H1 (cell line): ENCODE measurements around the gene GLT8D1.

Experiments used
- CHD2 ChIP-seq: IDR thresholded peaks from 2 replicates; pipeline ENCODE4 v1.6.1; 2012; ENCODE audit warnings: low read length, improper control_type of control experiment
- CTCF ChIP-seq, 3 experiments: IDR thresholded peaks; 1 replicate in 2 of 3; 2 replicates in 1 of 3; pipeline versions ENCODE4 v1.5.1 to v1.6.1; 2011; ENCODE audit warnings: low read length in 3 of 3, mild to moderate bottlenecking in 3 of 3, inconsistent platforms in 2 of 3, low read depth in 1 of 3, moderate library complexity in 1 of 3; ENCODE audit not compliant: insufficient read depth in 1 of 3; ENCODE audit errors: control extremely low read depth in 1 of 3
- E2F6 ChIP-seq: IDR thresholded peaks from 2 replicates; pipeline ENCODE4 v1.6.1; 2012; ENCODE audit warnings: inconsistent platforms
- EZH2 ChIP-seq: fragments of 200-600 bp; sonication (generic); IDR thresholded peaks from 2 replicates; pipeline ENCODE4 v1.7.1; 2012; ENCODE audit warnings: low read depth, mild to moderate bottlenecking, moderate library complexity, low read length, inconsistent platforms; ENCODE audit not compliant: severe bottlenecking
- GTF2F1 ChIP-seq: IDR thresholded peaks from 2 replicates; pipeline ENCODE4 v1.6.1; 2012; ENCODE audit warnings: low read depth, low read length, improper control_type of control experiment, borderline replicate concordance
- HDAC6 ChIP-seq: IDR thresholded peaks from one replicate; pipeline ENCODE4 v1.7.1; 2012; ENCODE audit warnings: low read depth, mild to moderate bottlenecking, inconsistent platforms, low read length, moderate library complexity
- POLR2A ChIP-seq, 2 experiments: IDR thresholded peaks; 1 replicate in 1 of 2; 2 replicates in 1 of 2; pipeline ENCODE4 v1.6.1; 2011; ENCODE audit warnings: low read depth in 2 of 2, low read length in 2 of 2, mild to moderate bottlenecking in 2 of 2; ENCODE audit errors: control extremely low read depth in 1 of 2
- POLR2AphosphoS5 ChIP-seq: IDR thresholded peaks from 2 replicates; pipeline ENCODE4 v1.6.1; 2011; ENCODE audit warnings: low read depth, low read length
- RAD21 ChIP-seq, 2 experiments: IDR thresholded peaks in 1 of 2; conservative IDR thresholded peaks in 1 of 2; 2 replicates each; pipeline ENCODE4 v1.6.1; 2011; ENCODE audit warnings: low read depth in 2 of 2, low read length in 2 of 2, improper control_type of control experiment in 1 of 2, inconsistent platforms in 1 of 2, mild to moderate bottlenecking in 1 of 2, moderate library complexity in 1 of 2
- RBBP5 ChIP-seq: IDR thresholded peaks from 2 replicates; pipeline ENCODE4 v1.7.1; 2012; ENCODE audit warnings: low read depth, mild to moderate bottlenecking, inconsistent platforms, low read length, moderate library complexity, borderline replicate concordance
- RFX5 ChIP-seq: IDR thresholded peaks from 2 replicates; pipeline ENCODE4 v1.6.1; 2011; ENCODE audit warnings: low read depth, low read length, improper control_type of control experiment, borderline replicate concordance
- SAP30 ChIP-seq: fragments of 300-600 bp; sonication (generic); IDR thresholded peaks from 2 replicates; pipeline ENCODE4 v1.7.1; 2012; ENCODE audit warnings: low read length, moderate library complexity, mild to moderate bottlenecking, inconsistent platforms; ENCODE audit not compliant: insufficient read depth, insufficient replicate concordance
- TAF1 ChIP-seq: IDR thresholded peaks from 2 replicates; pipeline ENCODE4 v1.6.1; 2011; ENCODE audit warnings: mild to moderate bottlenecking, low read depth, low read length
- USF2 ChIP-seq: IDR thresholded peaks from 2 replicates; pipeline ENCODE4 v1.6.1; 2011; ENCODE audit warnings: low read length, improper control_type of control experiment

- TF ChIP-seq CHD2 (no peak), GTF2F1 (no peak), POLR2A (IDR thresholded peaks at IDR 0.05; ENCODE audit: control extremely low read depth in 1 of 2, low read depth in 2 of 2, low read length in 2 of 2) (no peak), USF2 (no peak), EZH2 (no peak), TAF1 (no peak), CTCF (IDR thresholded peaks at IDR 0.05; ENCODE audit: control extremely low read depth in 1 of 3, insufficient read depth in 1 of 3, low read depth in 1 of 3, low read length in 3 of 3) (no peak), RBBP5 (no peak), RAD21 (IDR thresholded peaks at IDR 0.05 in 1 of 2, conservative IDR thresholded peaks at IDR 0.05 in 1 of 2; ENCODE audit: low read depth in 2 of 2, low read length in 2 of 2) (no peak), E2F6 (no peak), POLR2AphosphoS5 (no peak), HDAC6 (no peak), RFX5 (no peak), SAP30 (no peak)
These were observed 8.0 kb downstream of the GLT8D1 start for GRCh38 chr3:52697632-52697965.
